Measurements from ENCODE around the gene FBXL22.

The FBXL22 gene

GRCh38 chr15:63595688-63596087 lies 1.5 kb upstream of the FBXL22 start:
- peaks cover 4% of the 10 kb centered on the region; the same call in 1 of the 2 replicates for H3K4me1 ChIP-seq (ENCODE audit: insufficient read depth, low read length)
- H3K27ac ChIP-seq (ENCODE audit: low read length) = no peak overlapping the region

GRCh38 chr15:63596676-63597037 lies 530 bp upstream of the FBXL22 start:
- no peak overlapping the region for H3K27ac ChIP-seq (ENCODE audit: low read length)
- peaks cover 5% of the 10 kb centered on the region; the same call in 1 of the 2 replicates for H3K36me3 ChIP-seq (ENCODE audit: insufficient read depth, low read depth, low read length)
- no peak overlapping the region for H3K9ac ChIP-seq (ENCODE audit: low read depth, low read length)
- H3K4me1 ChIP-seq (ENCODE audit: insufficient read depth, low read length) = peaks cover 6% of the 10 kb centered on the region; the same call in 1 of the 2 replicates
- H3K27me3 ChIP-seq (ENCODE audit: insufficient read depth, low read length) = peaks cover 29% of the 10 kb centered on the region
- H3K4me3 ChIP-seq (ENCODE audit: low read length) = no peak overlapping the region
- H3K9me3 ChIP-seq (ENCODE audit: insufficient read depth, low read depth, low read length) = no peaks in the 10 kb centered on the region

More at GRCh38 chr15:63595688-63596087, 1.5 kb upstream of the FBXL22 start:
- peaks cover 15% of the 10 kb centered on the region; the same call in 1 of the 2 replicates for H3K36me3 ChIP-seq (ENCODE audit: insufficient read depth, low read depth, low read length)
- no peak overlapping the region for H3K4me3 ChIP-seq (ENCODE audit: low read length)
- H3K9me3 ChIP-seq (ENCODE audit: insufficient read depth, low read depth, low read length) = no peaks in the 10 kb centered on the region
- no peak overlapping the region for H3K9ac ChIP-seq (ENCODE audit: low read depth, low read length)
- peaks cover 20% of the 10 kb centered on the region for H3K27me3 ChIP-seq (ENCODE audit: insufficient read depth, low read length)

GRCh38 chr15:63597821-63598220 lies 634 bp downstream of the FBXL22 start:
- H3K9me3 ChIP-seq (ENCODE audit: insufficient read depth, low read depth, low read length) = no peaks in the 10 kb centered on the region
- H3K36me3 ChIP-seq (ENCODE audit: insufficient read depth, low read depth, low read length) = peaks cover 4% of the 10 kb centered on the region; the same call in 1 of the 2 replicates
- H3K4me1 ChIP-seq (ENCODE audit: insufficient read depth, low read length) = peaks cover 9% of the 10 kb centered on the region; the same call in 1 of the 2 replicates
- H3K4me3 ChIP-seq (ENCODE audit: low read length) = no peak overlapping the region
- H3K27ac ChIP-seq (ENCODE audit: low read length) = no peak overlapping the region
- no peak overlapping the region for H3K9ac ChIP-seq (ENCODE audit: low read depth, low read length)
- peaks cover 40% of the 10 kb centered on the region for H3K27me3 ChIP-seq (ENCODE audit: insufficient read depth, low read length)

GRCh38 chr15:63598473-63599400 lies 1.6 kb downstream of the FBXL22 start:
- Histone ChIP-seq H3K9ac (ENCODE audit: low read depth, low read length) (no peak overlapping the region), H3K4me1 (ENCODE audit: insufficient read depth, low read length) (peaks cover 9% of the 10 kb centered on the region; the same call in 1 of the 2 replicates), H3K27ac (ENCODE audit: low read length) (no peak overlapping the region), H3K27me3 (ENCODE audit: insufficient read depth, low read length) (peaks cover 47% of the 10 kb centered on the region), H3K4me3 (ENCODE audit: low read length) (no peak overlapping the region), H3K36me3 (ENCODE audit: insufficient read depth, low read depth, low read length) (no peaks in the 10 kb centered on the region), H3K9me3 (ENCODE audit: insufficient read depth, low read depth, low read length) (no peaks in the 10 kb centered on the region)

GRCh38 chr15:63599401-63600000 lies 2.3 kb downstream of the FBXL22 start:
- Histone ChIP-seq H3K4me3 (ENCODE audit: low read length) (peak overlapping the region; percentile 92; the same call in 1 of the 2 replicates), H3K27me3 (ENCODE audit: insufficient read depth, low read length) (peaks cover 47% of the 10 kb centered on the region), H3K9ac (ENCODE audit: low read depth, low read length) (no peak overlapping the region), H3K4me1 (ENCODE audit: insufficient read depth, low read length) (peaks cover 7% of the 10 kb centered on the region; the same call in 1 of the 2 replicates), H3K27ac (ENCODE audit: low read length) (no peak overlapping the region), H3K9me3 (ENCODE audit: insufficient read depth, low read depth, low read length) (no peaks in the 10 kb centered on the region), H3K36me3 (ENCODE audit: insufficient read depth, low read depth, low read length) (no peaks in the 10 kb centered on the region)

- Histone ChIP-seq H3K4me3 (ENCODE audit: low read length) (peak overlapping the region; percentile 92), H3K4me1 (ENCODE audit: insufficient read depth, low read length) (peaks cover 5% of the 10 kb centered on the region; the same call in 1 of the 2 replicates), H3K9me3 (ENCODE audit: insufficient read depth, low read depth, low read length) (no peaks in the 10 kb centered on the region), H3K27ac (ENCODE audit: low read length) (no peak overlapping the region), H3K9ac (ENCODE audit: low read depth, low read length) (peak overlapping the region; percentile 75; the same call in 1 of the 2 replicates), H3K27me3 (ENCODE audit: insufficient read depth, low read length) (peaks cover 47% of the 10 kb centered on the region), H3K36me3 (ENCODE audit: insufficient read depth, low read depth, low read length) (no peaks in the 10 kb centered on the region)
These were observed 2.9 kb downstream of the FBXL22 start for GRCh38 chr15:63600001-63600615.

- H3K4me1 ChIP-seq (ENCODE audit: insufficient read depth, low read length) = peaks cover 5% of the 10 kb centered on the region; the same call in 1 of the 2 replicates
These were observed 3.4 kb downstream of the FBXL22 start for GRCh38 chr15:63600616-63601025.

GRCh38 chr15:63601026-63601703 lies 4.0 kb downstream of the FBXL22 start:
- Histone ChIP-seq H3K9ac (ENCODE audit: low read depth, low read length) (peak overlapping the region; percentile 74; the same call in 1 of the 2 replicates), H3K9me3 (ENCODE audit: insufficient read depth, low read depth, low read length) (no peaks in the 10 kb centered on the region), H3K4me3 (ENCODE audit: low read length) (peak overlapping the region; percentile 92), H3K36me3 (ENCODE audit: insufficient read depth, low read depth, low read length) (no peaks in the 10 kb centered on the region), H3K27me3 (ENCODE audit: insufficient read depth, low read length) (peaks cover 47% of the 10 kb centered on the region), H3K27ac (ENCODE audit: low read length) (no peak overlapping the region), H3K4me1 (ENCODE audit: insufficient read depth, low read length) (peaks cover 5% of the 10 kb centered on the region; the same call in 1 of the 2 replicates)

More at GRCh38 chr15:63600616-63601025, 3.4 kb downstream of the FBXL22 start:
- no peak overlapping the region for H3K27ac ChIP-seq (ENCODE audit: low read length)
- no peaks in the 10 kb centered on the region for H3K36me3 ChIP-seq (ENCODE audit: insufficient read depth, low read depth, low read length)
- H3K9me3 ChIP-seq (ENCODE audit: insufficient read depth, low read depth, low read length) = no peaks in the 10 kb centered on the region
- peak overlapping the region; percentile 92 for H3K4me3 ChIP-seq (ENCODE audit: low read length)
- H3K27me3 ChIP-seq (ENCODE audit: insufficient read depth, low read length) = peaks cover 47% of the 10 kb centered on the region
- peak overlapping the region; percentile 75; the same call in 1 of the 2 replicates for H3K9ac ChIP-seq (ENCODE audit: low read depth, low read length)

- peak overlapping the region; percentile 74; the same call in 1 of the 2 replicates for H3K9ac ChIP-seq (ENCODE audit: low read depth, low read length)
These were observed 4.6 kb downstream of the FBXL22 start for GRCh38 chr15:63601704-63602185.

GRCh38 chr15:63602595-63602994 lies 5.4 kb downstream of the FBXL22 start:
- Histone ChIP-seq H3K4me1 (ENCODE audit: insufficient read depth, low read length) (peaks cover 5% of the 10 kb centered on the region; the same call in 1 of the 2 replicates), H3K36me3 (ENCODE audit: insufficient read depth, low read depth, low read length) (no peaks in the 10 kb centered on the region), H3K9ac (ENCODE audit: low read depth, low read length) (no peak overlapping the region), H3K4me3 (ENCODE audit: low read length) (no peak overlapping the region), H3K27ac (ENCODE audit: low read length) (no peak overlapping the region), H3K9me3 (ENCODE audit: insufficient read depth, low read depth, low read length) (no peaks in the 10 kb centered on the region), H3K27me3 (ENCODE audit: insufficient read depth, low read length) (peaks cover 47% of the 10 kb centered on the region)

More at GRCh38 chr15:63601704-63602185, 4.6 kb downstream of the FBXL22 start:
- Histone ChIP-seq H3K4me1 (ENCODE audit: insufficient read depth, low read length) (peaks cover 5% of the 10 kb centered on the region; the same call in 1 of the 2 replicates), H3K27ac (ENCODE audit: low read length) (no peak overlapping the region), H3K36me3 (ENCODE audit: insufficient read depth, low read depth, low read length) (no peaks in the 10 kb centered on the region), H3K27me3 (ENCODE audit: insufficient read depth, low read length) (peaks cover 47% of the 10 kb centered on the region), H3K4me3 (ENCODE audit: low read length) (peak overlapping the region; percentile 92), H3K9me3 (ENCODE audit: insufficient read depth, low read depth, low read length) (no peaks in the 10 kb centered on the region)

All from iPS-20b (cell line).